ENCODE measurements around the gene ARRDC5.
"Not testable (repeated sequence)": the region's sequence is repeated elsewhere in the genome, so short reads cannot be mapped to it uniquely, and the experiment has no call there.

The ARRDC5 gene

DNA sequence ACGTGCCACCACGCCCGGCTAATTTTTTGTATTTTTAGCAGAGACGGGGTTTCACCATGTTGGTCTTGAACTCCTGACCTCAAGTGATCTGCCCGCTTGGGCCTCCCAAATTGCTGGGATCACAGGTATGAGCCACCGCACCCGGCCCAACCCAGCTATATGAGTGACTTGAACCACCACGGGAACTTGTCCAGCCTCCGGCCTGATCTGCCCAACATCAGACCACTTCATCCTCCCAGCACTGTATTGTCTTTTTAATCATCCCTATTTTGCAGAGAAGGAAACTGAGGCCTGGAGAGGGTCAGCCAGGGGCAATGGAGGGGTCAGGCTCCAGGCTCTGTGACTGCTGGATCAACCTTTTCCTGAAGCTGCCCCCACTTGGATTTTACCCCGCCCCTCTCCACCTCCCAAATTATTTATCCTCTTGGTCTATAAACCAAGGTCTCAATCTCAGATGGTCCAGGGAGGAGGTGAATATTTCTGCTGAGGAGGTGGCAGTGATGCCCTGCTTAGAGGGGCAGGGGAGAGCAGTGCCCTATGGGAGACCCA lies 34.3 kb downstream of the ARRDC5 start:
- DNase-seq (ENCODE audit: low read depth, low spot score), result no peak

DNA sequence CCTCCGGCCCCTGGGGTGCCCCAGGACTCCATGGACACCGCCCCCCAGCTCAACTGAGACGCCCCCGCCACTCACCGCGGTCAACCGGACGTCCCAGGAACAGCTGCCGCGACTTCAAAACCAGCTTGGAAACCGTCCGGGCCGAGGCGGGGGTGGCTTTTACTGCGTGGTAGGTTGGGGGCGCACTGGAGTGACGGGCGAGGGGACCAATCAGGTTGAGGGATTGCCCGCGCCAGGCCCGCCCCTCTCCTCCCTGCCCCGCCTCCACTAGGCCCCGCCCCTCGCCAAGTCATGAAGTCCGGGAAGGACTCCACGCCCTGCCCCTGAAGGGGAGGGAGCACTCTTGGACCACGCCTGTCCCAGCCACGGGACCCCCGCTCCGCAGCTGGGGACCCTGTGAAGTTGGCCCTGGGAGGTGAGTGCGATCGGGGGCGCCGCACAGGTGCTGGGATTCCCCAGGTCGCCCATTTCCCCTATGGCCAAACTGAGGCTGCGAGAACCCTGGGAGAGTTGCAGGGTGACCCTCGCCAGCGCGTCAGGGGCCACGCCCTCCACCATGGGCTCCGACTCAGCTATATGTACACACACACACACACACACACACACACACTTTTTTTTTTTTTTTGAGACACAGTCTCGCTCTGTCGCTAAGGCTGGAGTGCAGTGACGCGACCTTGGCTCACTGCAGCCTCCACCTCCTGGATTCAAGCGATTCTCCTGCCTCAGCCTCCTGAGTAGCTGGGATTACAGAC lies 35.0 kb downstream of the ARRDC5 start, which contains the start of gene PLIN3:
Gene PLIN3 (minus strand): TSS at position 134 of the 752 bp plus-strand sequence. CDS start 6,273 bp downstream, outside the sequence.
- DNase-seq (ENCODE audit: low read depth, low spot score), result peak; percentile 95

DNA sequence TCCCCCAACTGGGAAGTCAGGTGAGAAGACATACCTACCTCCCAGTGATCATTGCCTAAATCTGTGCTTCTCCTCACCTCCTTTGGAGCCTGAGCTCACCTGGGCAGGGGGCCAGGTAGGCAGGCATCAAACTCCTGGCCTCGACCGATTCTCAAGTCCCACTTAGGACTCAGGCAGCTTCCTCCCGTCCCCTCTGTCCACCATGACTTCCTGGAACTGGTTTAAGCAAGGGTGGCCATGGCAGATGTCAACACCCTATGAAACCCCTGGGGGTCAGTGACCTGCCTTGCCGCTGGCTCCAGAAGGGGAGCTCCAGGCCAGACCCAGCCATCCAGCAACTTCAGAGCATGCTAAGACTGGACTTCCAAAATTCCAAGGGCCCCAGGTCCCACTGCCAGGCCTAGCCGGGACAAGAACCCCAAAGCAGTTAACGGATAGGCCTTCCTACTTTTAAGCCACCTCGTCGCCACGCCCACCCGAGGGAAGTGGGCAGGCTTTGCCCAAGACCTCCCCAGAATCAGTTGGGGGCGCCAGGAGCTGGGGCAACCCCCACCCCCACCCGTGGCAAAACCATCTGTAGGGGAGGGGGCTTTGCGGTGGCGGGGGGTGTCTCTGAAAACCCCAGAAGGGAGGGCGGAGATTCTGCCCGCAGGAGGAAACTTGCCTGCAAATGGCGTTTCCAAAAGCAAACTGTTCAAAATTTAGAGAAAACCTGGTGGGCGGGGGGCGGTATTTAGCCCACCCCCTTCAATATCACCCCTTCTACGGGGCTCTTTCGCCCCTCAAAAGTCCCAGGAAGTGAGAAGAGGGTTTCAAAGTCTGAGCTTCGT lies 35.9 kb downstream of the ARRDC5 start:
- DNase-seq (ENCODE audit: low read depth, low spot score), result peak; percentile 46

DNA sequence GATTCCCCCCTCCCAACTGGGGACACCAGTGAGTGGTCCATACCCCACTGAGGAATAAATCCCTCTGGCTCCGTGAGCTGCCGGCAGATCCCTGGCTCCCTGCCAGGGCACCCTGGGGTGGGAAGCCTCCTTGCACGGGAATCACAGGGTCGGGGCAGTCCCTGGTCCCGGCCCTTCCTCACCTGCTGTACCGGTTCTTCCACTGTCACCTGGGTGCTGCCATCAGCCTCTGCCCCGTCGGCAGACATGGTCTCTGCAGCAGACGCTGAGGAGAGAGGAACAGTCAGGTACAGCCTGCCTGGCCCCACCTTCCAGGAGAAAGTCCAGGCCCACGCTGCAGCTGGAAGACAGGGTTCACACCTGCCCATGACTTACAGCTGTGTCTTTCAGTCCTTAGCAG lies 41.5 kb downstream of the ARRDC5 start:
- DNase-seq (ENCODE audit: low read depth, low spot score), result peak; percentile 43

GRCh38 chr19:4859697-4860096 lies 43.0 kb downstream of the ARRDC5 start:
- DNase-seq (ENCODE audit: low read depth, low spot score), result no peak

DNA sequence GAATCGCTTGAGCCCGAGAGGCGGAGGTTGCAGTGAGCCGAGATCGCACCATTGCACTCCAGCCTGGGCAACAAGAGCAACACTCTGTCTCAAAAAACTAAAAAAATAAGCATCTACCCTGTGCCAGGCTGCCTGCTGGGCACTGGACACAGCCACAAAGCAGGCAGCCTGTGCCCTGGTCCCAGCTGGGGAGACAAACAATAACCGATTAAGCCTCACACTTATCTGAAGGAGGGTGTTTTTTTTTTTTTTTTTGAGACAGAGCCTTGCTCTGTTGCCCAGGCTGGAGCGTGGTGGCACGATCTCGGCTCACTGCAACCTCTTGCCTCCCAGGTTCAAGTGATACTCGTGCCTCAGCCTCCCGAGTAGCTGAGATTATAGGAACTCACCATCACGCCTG lies 46.2 kb downstream of the ARRDC5 start:
- not testable (repeated sequence) for DNase-seq (ENCODE audit: low read depth, low spot score)

GRCh38 chr19:4853506-4853905 lies 49.2 kb downstream of the ARRDC5 start:
- not testable (repeated sequence) for DNase-seq (ENCODE audit: low read depth, low spot score)

DNA sequence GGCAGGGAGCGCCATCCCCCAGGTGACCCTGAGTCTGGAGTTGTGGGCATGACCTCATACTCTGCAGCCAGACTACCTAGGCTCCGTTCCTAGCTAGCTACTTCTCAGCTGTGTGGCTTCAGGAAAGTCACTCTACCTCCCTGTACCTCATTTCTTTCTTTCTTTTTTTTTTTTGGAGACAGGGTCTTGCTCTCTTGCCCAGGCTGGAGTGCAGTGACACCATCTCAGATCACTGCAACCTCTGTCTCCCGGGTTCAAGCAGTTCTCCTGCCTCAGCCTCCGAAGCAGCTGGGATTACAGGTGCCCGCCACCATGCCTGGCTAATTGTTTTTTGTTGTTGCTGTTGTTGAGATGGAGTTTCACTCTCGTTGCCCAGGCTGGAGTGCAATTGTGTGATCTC lies 50.2 kb downstream of the ARRDC5 start:
- no peak for DNase-seq (ENCODE audit: low read depth, low spot score)

- peak; percentile 92 for DNase-seq (ENCODE audit: low read depth, low spot score)
Measured at GRCh38 chr19:4851551-4852290, 51.0 kb downstream of the ARRDC5 start.

- DNase-seq (ENCODE audit: low read depth, low spot score), result no peak
Measured at GRCh38 chr19:4849019-4849418, 53.7 kb downstream of the ARRDC5 start.

- DNase-seq (ENCODE audit: low read depth, low spot score), result no peak
Measured at GRCh38 chr19:4847190-4847973, 55.3 kb downstream of the ARRDC5 start.

- DNase-seq (ENCODE audit: low read depth, low spot score), result not testable (repeated sequence)
Measured at GRCh38 chr19:4845975-4846374, 56.7 kb downstream of the ARRDC5 start.

DNA sequence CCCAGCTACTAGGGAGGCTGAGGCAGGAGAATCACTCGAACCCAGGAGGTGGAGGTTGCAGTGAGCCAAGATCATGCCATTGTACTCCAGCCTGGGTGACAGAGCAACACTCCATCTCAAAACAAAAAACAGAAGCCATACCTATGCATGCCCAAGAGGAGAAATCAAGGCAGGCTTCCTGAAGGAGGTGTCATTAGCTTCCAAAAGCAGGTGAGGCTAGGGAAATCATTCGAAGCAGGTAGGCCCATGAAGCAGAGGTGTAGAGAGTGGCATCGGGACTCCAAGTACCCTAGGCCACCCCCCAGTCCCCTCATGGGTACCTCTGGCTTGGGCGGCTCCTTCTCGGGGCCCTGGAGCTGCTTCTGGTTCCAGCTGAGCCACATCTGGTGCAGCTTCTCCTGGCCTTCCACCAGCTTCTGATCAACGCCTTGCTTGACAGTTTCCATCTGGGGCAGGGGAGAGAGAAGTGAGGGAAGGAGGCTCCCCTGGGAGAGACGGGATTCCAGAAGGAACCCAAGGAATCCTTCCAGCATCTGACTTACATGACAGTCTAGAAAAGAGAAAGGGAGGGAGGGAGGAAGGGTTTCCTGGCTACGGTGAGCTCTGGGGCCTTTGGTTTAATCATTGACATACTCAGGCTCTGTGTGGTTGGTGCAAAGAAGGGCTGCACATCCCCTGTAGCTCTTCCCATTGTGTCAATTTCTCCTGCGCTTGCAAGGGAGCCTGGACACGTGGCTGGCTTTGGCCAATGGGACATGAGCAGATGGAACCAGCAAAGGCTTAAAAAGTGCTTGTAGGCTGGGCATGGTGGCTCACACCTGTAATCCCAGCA lies 58.1 kb downstream of the ARRDC5 start:
- no peak for DNase-seq (ENCODE audit: low read depth, low spot score)

DNA sequence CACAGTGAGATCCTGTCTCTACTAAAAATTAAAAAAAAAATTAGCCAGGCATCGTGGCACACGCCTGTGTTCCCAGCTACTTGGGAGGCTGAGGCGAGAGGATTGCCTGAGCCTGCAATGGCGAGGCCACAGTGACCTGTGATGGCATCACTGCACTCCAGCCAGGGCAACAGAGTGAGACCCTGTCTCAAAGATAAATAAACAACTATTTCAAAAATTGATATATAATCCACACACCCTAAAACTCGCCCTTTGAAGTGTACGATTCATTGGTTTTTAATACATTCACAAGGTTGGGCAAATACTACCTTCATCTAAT lies 59.1 kb downstream of the ARRDC5 start:
- no peak for DNase-seq (ENCODE audit: low read depth, low spot score)

Measured in ELF-1 (cell line).